A549 treated with DMSO at 1 μM for 4 hours (cell line): Measurements from ENCODE around the gene THAP8. TPM values are rescaled to one million over a fixed set of nuclear protein-coding genes. Genes with fewer than 3 reads are reported as not detected.

Experiments
- total RNA-seq: library from RNA; stranded (reverse); fragments of 200-300 nt; extraction: Qiagen RNA extraction; gene quantifications from 5 replicates; pipeline ENCODE4 v1.2.3, GENCODE V29; 2022; ENCODE audit warnings: low read depth

Gene THAP8, protein sequence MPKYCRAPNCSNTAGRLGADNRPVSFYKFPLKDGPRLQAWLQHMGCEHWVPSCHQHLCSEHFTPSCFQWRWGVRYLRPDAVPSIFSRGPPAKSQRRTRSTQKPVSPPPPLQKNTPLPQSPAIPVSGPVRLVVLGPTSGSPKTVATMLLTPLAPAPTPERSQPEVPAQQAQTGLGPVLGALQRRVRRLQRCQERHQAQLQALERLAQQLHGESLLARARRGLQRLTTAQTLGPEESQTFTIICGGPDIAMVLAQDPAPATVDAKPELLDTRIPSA
- 4.7 to 7.1 TPM (median 5.8 TPM) in 5 replicates for total RNA-seq

DNA sequence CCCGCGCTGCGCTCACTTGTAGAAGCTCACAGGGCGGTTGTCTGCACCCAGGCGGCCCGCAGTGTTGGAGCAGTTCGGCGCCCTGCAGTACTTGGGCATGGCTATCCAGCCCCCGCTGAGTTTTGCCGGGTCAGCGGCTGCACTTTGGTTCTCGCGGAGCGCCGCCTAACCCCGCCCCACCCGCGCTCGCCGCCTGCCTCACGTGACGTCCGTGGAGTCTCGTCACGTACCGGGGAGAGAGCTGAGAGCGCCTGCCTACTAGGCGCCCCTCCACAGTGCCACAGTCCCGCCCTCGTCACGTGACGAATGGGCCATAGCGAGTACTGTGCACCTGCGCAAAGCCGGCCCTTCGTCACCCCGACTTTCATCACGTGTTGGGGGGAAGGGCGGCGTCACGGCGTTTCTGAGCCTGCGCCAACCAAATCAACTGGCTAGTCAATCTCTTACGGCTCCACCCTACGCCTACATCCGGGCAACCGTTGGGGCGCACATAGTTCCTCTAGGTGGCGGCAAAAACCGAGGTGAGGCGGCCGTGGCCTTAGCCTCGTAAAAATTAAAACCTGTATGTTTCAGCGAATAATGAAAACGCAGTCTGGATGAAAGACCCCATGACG, at the start of gene THAP8:
THAP8 (minus strand) TSS at position 167 of the 614 bp plus-strand sequence; CDS start at position 99, 68 bp downstream.

DNA sequence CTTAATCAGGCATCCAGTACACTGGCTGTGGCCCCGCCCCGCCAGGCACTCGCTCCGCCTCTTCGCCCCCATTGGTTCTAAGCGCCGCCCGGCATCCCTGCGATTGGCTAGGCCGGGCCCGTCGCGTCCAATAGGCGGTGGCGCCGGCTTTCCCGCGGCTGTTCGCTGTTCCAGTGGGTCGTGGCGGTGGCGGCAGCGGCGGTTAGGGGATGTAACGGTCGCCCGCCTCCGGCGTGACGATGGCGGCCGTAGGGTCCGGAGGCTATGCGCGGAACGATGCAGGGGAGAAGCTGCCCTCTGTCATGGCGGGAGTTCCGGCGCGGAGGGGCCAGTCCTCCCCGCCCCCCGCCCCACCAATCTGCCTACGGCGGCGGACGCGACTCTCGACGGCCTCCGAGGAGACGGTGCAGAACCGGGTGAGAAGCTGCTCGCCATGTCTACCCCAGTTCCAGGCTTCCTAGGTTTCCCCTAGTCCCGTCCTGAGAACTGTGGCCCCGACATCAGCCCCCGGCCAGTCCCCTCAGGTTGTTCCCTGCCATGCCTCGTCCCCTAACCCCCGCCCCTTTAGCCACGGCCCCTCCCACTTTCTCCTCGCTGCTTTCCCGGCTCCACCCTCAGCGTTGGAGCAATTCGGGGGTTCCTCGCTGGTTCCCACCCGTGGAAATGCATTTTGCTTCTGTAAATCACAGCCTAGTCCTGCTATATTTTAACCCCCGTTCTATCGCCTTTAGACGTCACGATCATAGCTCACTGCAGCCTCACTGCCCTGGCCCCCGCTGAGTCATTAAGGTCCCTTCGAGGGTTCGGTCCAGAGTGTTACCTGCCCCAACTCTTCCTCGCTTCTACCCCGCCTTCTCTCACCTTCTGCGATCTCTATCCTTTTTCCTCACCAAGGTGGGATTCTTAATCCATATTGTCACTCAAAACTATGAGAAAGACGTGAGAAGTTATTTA, 925 bp upstream of the THAP8 start, which contains the start of gene WDR62:
WDR62 (plus strand) TSS at position 165 of the 954 bp plus-strand sequence; CDS start at position 240, 75 bp downstream.

DNA sequence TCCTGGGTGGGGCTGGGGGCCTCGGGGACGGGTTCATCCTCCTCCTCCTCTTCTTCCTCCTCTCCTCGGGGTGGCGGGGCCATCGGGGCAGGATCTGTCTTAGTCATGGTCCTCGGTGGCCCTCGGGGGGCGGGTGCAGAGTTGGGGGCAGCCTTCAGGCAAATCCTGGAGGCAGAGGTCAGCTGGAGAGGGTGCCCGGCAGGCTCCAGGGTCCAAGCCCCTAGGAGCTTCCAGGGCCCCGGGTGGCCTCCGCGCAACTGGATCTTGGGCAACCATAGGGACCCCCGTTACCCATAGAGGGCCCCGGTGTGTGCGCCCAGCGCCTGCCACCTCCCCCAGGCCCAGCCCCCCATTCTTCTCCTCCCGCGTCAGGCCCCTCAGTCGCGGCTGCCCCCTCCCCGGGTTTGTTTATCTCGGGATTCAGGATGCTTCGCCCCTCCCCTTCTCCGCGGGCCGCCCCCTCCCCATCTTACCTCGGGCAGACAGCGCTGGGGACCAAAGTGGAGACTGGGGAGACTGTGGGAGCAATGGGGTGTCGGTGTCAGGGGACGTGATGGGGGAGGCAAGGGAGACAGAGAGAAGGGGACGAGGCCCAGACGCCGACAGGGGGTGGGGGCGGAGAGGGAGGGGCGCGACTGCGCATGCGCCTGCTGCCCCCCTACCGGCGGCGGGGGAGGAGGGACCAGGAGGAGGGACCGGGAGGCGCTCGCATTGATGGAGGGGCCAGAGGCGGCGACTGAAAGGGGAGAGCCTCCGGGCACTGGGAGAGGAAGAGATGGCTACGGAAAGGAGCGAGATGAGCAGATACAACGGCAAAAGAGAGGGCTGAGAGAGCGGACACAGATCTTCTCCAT, 21.6 kb downstream of the THAP8 start, which contains the start of gene CLIP3:
CLIP3 (minus strand) TSS at position 623 of the 854 bp plus-strand sequence; CDS start at position 107, 516 bp downstream.

DNA sequence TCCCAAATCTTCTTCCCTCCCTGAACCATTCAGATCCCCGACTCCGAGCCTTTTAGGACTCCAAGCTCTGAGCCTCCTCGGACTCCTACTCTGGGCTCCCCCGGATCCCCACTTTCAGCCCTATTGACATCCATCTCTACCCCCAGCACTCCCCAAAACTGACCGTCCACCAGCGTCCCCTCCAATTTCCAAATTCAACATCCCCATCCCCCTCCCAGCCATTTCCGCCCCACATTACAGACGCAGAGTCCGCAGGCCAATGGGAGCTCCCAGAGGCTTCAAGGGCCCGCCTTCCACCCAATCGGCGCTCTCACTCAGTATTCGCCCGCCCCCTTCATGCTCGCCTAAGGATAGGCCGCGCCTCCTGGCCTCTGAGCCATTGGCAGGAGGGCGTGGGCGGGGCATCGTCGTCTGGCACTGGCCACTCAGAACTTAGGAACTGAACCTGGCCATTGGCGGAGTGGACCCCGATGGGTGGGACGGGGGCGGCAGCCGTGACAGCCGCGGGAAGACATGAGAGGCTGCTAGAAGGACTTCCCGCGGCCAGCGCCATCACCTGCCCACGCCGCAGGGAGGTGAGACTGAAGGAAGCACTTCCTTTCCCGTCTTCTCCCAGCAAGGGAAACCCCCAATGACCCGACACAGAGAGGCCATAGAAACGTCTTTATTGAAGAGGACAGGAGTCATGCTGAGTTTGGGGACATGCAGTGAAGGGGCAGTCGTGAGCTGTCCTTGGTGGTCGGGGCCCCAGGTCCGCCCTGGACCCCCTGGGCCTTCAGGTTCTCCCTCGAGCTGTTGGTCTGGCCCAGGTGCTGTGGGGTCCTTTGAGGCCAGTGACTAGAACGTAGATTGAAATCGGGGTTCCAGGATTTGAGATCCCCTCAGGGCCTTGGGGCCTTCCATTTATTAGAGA, 39.8 kb downstream of the THAP8 start, which contains the start of gene ALKBH6:
ALKBH6 (minus strand) TSS at position 202 of the 913 bp plus-strand sequence. CDS start 816 bp downstream, outside the sequence.

DNA sequence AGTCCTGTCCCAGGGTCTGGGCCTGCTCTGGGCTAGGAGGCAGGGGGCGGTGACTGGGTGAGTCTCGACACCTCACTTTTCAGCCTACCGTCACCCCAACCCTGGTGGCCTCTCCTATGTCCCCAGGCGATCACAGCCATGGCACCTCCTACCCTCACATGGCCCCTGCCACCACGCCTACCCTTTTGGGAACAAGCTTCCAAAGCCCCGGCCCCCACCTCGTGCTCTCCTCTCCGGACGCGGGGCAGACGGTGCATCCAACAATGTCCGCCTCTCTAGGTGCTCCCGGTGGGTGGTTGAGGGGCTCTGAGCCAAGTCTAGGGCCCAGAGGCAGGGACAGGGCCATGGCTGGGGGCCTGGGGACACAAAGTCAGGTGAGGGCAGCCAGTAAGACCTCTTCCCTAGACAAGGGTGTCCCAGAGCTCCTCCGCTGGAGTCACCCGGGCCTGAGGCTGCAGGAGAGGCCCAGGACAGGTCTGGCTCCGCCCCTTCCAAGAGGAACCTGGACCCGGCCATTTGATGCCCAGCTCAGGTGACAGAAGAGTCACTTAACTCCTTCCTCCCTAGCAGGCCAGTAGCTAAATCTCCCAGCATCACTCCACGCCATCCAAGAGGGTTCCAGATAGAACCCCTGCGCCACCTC, 45.6 kb downstream of the THAP8 start, which contains the start of gene SYNE4:
SYNE4 (minus strand) TSS at position 478 of the 643 bp plus-strand sequence; CDS start at position 346, 132 bp downstream.

DNA sequence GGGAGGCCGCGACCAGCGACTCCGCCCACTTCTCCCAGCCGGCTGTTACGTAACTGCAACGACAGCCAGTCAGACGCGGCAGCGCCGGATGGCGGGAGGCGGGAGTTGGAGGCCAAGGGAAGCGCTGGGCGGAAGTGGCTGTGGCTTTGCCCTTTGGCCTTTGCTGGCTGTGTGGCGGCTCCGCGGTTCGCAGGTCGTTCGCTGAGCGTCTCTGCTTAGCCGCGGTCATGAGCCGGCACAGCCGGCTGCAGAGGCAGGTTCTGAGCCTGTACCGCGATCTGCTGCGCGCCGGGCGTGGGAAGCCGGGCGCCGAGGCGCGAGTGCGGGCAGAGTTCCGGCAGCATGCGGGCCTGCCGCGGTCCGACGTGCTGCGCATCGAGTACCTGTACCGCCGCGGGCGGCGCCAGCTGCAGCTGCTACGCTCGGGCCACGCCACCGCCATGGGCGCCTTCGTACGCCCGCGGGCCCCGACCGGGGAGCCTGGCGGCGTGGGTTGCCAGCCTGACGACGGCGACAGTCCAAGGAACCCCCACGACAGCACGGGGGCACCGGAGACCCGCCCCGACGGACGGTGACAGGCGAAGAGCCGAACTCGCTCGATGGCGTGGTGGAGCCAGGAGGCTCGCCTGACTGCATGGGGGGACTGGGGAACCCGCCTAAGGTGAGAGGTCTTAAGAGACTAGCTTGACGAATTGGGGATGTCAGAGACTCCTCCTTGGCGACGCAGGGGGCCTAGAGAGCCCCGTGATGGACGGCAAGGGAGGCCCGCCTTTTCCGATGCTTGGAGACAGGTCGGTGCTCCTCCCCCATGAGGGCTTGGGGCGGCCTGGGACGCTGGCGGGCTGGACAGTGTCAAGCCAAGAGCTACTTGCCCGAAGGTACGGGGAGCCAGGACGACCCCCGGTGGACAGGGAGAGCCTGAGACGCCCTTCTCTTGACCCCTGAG, 58.8 kb downstream of the THAP8 start, which contains the start of gene SDHAF1:
SDHAF1 (plus strand) TSS at position 141 of the 946 bp plus-strand sequence; CDS start at position 228, 87 bp downstream.

Other genes with a start within 250 kb of the THAP8 start
- 0.27 to 0.66 TPM (median 0.41 TPM) in 4 of 5 replicates, not detected in the other for gene PRODH2, start 241.4 kb downstream of the THAP8 start, total RNA-seq
- 0.17 to 0.77 TPM (median 0.42 TPM) in 5 replicates for gene NPHS1, start 201.8 kb downstream of the THAP8 start, total RNA-seq
- gene KIRREL2, start 197.4 kb downstream of the THAP8 start, total RNA-seq = 0.44 to 0.74 TPM (median 0.58 TPM) in 5 replicates
- 82.7 to 99.7 TPM (median 88.7 TPM) in 5 replicates for gene APLP1, start 185.7 kb downstream of the THAP8 start, total RNA-seq
- gene NFKBID, start 153.7 kb downstream of the THAP8 start, total RNA-seq = 6.5 to 8.9 TPM (median 7.4 TPM) in 5 replicates
- 0.25 to 0.75 TPM (median 0.60 TPM) in 3 of 5 replicates, not detected in the others for gene HCST, start 151.8 kb downstream of the THAP8 start, total RNA-seq
- gene TYROBP, start 146.0 kb downstream of the THAP8 start, total RNA-seq = 0.31 TPM in 1 of 5 replicates, not detected in the others
- 11.7 to 28.8 TPM (median 20.5 TPM) in 5 replicates for gene LRFN3, start 117.9 kb downstream of the THAP8 start, total RNA-seq
- gene SDHAF1, start 59.1 kb downstream of the THAP8 start, total RNA-seq = 36.8 to 48.3 TPM (median 46.4 TPM) in 5 replicates
- gene SYNE4, start 45.5 kb downstream of the THAP8 start, total RNA-seq = 0.17 to 0.63 TPM (median 0.31 TPM) in 5 replicates
- 23.6 to 26.4 TPM (median 24.6 TPM) in 5 replicates for gene ALKBH6, start 40.1 kb downstream of the THAP8 start, total RNA-seq
- 0.49 to 1.2 TPM (median 0.69 TPM) in 5 replicates for gene CLIP3, start 21.4 kb downstream of the THAP8 start, total RNA-seq
- gene WDR62, start 612 bp upstream of the THAP8 start, total RNA-seq = 23.0 to 30.7 TPM (median 27.6 TPM) in 5 replicates
- 0.36 to 0.52 TPM (median 0.37 TPM) in 4 of 5 replicates, not detected in the other for gene OVOL3, start 56.9 kb upstream of the THAP8 start, total RNA-seq
- 220 to 257 TPM (median 244 TPM) in 5 replicates for gene POLR2I, start 60.6 kb upstream of the THAP8 start, total RNA-seq
- 430 to 525 TPM (median 509 TPM) in 5 replicates for gene TBCB, start 61.2 kb upstream of the THAP8 start, total RNA-seq
- 1,600 to 2,176 TPM (median 2,055 TPM) in 5 replicates for gene CAPNS1, start 85.8 kb upstream of the THAP8 start, total RNA-seq
- gene COX7A1, start 98.2 kb upstream of the THAP8 start, total RNA-seq = not detected in 5 replicates
- 4.0 to 4.8 TPM (median 4.2 TPM) in 5 replicates for gene ZNF565, start 160.4 kb upstream of the THAP8 start, total RNA-seq
- 126 to 169 TPM (median 139 TPM) in 5 replicates for gene ZNF146, start 160.8 kb upstream of the THAP8 start, total RNA-seq